Measurements from ENCODE around the gene DOCK3. TPM values are rescaled to one million over a fixed set of nuclear protein-coding genes. Genes with fewer than 3 reads are reported as not detected.
A peak's percentile ranks its signal among the peaks of the same experiment; 100 is the strongest.
"Not testable (repeated sequence)": the region's sequence is repeated elsewhere in the genome, so short reads cannot be mapped to it uniquely, and the experiment has no call there.

The DOCK3 gene
- total RNA-seq, 8 experiments from 2014 or later: 1.0 to 17.3 (median 9.7) TPM

DNA sequence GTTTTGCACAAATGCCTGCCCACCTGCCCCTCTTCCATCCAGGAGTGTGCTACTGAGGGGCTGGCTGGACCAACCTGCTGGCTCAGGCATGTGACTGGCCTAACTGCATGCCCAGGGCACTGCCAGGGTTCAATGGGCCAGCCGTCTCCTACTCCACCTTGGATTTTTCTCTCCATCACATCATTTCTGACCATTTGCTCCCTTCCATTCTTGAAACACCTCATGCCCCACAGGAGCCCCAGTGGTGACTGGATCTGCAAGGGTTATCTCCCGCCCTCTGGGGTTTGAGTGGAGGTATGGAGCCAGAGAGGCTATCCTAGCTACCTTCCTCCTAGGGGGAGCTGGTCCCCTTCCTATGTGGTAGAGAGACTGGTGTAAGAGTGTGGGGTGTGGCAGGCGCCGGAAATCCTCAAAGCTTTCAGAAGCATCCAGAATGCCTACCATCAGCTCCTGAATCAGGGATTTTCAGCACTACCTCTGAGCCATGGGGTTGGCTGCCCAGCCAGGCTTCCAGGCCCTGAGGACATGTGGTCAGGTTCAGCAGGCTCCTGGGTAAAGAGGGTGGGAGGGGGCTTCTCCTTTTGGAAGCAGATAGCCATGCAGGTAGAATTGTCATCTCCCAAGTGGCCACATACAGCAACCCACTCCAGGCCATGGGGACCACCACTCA, 707.5 kb downstream of the DOCK3 start:
- no peak overlapping the region for H3K27ac ChIP-seq
- peaks cover 15 to 20% of the 10 kb centered on the region in 2 donors for H3K4me1 ChIP-seq (replicated peaks in 1 of 2)
- 92 to 100% (median 100%) methylated on average over 1 to 2 of the region's 4 CpGs; no CpG with 5 or more reads in 7 of the 10 experiments for WGBS, 10 experiments
- no peak for ATAC-seq (replicated peaks in 6 of 8)
- in situ Hi-C loops (cut with MboI; ENCODE audit: low pct_unique_long_range_greater_than_20kb in 2 of 9, low sequenced_read_pairs in 9 of 9, unreplicated experiment in 9 of 9): loop anchor here in 3 of 9 experiments (25.0 kb wide), 1 partner anchor 770 kb away; the partner anchor contains the start of genes CISH (in 3 of the 3) and MAPKAPK3 (in 3 of the 3)
- H3K4me3 ChIP-seq: no peak overlapping the region

DNA sequence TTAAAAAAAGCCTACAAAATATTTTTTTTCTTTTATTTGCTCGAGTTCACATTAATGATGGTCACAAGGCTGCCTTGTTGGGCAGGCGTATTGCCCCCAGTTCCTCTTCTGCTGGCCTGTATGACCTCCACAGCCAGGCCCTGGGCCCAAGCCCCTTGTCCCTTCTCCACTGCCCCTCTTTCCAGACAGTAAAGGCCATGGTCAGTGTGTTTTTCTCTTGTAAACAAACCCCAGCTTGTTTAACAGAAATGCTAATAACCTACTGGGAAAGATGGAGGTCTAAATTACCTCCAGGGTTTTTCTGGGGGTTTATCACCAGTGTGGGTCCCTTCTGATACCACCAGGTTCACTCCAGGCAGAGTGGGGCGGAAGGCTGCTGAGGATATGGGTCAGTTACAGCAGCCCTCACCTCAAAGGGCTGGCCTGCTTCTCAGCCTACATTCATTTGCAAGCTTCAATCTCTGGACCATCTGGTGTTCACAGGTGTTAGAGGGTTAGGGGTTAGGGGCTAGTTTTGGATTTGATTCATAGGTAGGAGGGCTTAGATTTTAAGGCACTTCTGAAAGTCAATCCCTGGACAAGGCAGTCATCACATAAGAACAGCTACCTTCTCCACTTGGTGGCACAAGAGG, 708.3 kb downstream of the DOCK3 start:
- Histone ChIP-seq H3K27ac (no peak overlapping the region), H3K4me3 (no peak overlapping the region), H3K4me1 (replicated peaks in 1 of 2) (peaks cover 15 to 20% of the 10 kb centered on the region in 2 donors)
- in situ Hi-C loops (cut with MboI; ENCODE audit: low pct_unique_long_range_greater_than_20kb in 2 of 9, low sequenced_read_pairs in 9 of 9, unreplicated experiment in 9 of 9): loop anchor here in 3 of 9 experiments (25.0 kb wide), 1 partner anchor 771 kb away; the partner anchor contains the start of genes CISH (in 3 of the 3) and MAPKAPK3 (in 3 of the 3)
- 60 to 100% (median 100%) methylated on average over 1 to 2 of the region's 3 CpGs; no CpG with 5 or more reads in 4 of the 10 experiments for WGBS, 10 experiments
- ATAC-seq (replicated peaks in 6 of 8): no peak

DNA sequence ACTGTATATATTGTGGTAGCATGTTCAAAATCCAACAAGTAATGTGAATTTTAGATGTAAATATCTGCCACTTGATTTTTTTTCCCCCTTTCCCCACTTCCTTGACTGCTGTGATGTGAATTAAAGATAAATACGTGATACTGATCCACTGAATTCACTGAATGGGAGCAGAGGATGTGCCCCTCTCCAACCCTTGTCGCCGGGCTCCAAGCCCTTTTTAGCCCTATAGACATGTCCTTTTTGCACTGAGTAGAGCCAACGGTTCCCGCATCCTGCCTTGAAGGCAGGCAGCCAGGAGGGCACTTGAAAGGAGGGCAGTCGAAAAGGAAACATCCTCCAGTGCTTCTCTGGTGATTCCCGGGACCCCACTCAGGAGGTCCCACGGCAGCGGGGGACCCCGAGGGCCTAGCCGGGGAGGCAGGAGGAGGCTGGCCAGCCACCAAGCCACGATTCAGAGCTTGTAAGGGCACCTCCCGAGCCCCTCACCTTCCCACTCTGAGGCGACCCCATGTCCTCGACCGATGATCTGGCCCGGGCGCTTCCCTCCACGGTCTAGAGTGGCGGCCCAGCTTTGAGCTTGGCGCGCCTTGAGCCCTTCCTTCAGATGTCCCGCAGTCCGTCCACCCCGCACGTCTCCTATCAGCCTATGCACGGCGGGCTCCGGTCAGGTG, 709.5 kb downstream of the DOCK3 start:
- in situ Hi-C loops (cut with MboI; ENCODE audit: low pct_unique_long_range_greater_than_20kb in 2 of 9, low sequenced_read_pairs in 9 of 9, unreplicated experiment in 9 of 9): loop anchor here in 3 of 9 experiments (25.0 kb wide), 1 partner anchor 772 kb away; the partner anchor contains the start of genes CISH (in 3 of the 3) and MAPKAPK3 (in 3 of the 3)
- ATAC-seq (replicated peaks in 6 of 8): peak; percentile 21 to 40 (median 31)
- H3K27ac ChIP-seq: peak overlapping the region; percentile 88 to 92
- H3K4me1 ChIP-seq (replicated peaks in 1 of 2): peaks cover 15 to 20% of the 10 kb centered on the region in 2 donors
- WGBS, 10 experiments: 0 to 9% (median 0%) methylated on average over 1 to 23 of the region's 29 CpGs; no CpG with 5 or more reads in 1 of the 10 experiments
- H3K4me3 ChIP-seq: peak overlapping the region; percentile 67 to 87 (median 81)

DNA sequence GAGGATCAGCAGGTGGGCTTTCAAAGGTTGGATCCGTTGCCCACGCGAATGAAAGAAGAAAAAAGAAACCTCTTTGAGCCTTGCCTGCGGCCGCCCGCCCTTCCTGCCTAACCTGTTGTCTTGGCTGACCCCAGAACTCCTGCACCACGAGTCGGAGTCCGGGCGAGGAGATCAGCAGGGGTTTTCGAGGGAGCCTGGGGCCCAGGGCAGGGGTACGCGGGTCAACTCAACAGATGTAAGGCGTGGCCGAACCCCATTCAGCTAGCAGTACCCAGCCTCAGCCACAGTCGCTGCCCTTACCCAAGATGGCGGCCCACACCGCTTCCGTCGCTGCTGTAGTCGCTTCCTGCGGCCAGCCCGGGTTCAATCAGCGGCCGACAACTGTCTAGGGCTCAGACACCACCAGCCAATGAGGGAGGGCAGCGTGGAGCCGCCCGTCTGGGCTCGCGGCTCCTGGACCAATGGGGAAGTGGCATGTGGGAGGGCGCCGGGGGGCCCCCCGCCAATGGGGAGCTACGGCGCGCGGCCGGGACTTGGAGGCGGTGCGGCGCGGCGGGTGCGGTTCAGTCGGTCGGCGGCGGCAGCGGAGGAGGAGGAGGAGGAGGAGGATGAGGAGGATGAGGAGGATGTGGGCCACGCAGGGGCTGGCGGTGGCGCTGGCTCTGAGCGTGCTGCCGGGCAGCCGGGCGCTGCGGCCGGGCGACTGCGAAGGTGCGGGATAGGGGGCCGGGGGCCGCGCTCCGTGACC, 710.2 kb downstream of the DOCK3 start, which contains the start of gene MANF:
Gene MANF, plus strand, starts transcription at position 566 of the 748 bp plus-strand sequence. Its CDS starts 52 bp downstream, at position 618.
- 0 to 20% (median 0%) methylated on average over 1 to 10 of the region's 65 CpGs; no CpG with 5 or more reads in 6 of the 10 experiments for WGBS, 10 experiments
- in situ Hi-C loops (cut with MboI; ENCODE audit: low pct_unique_long_range_greater_than_20kb in 2 of 9, low sequenced_read_pairs in 9 of 9, unreplicated experiment in 9 of 9): loop anchor here in 3 of 9 experiments (25.0 kb wide), 1 partner anchor 773 kb away; the partner anchor contains the start of genes CISH (in 3 of the 3) and MAPKAPK3 (in 3 of the 3)
- Histone ChIP-seq H3K4me1 (replicated peaks in 1 of 2) (peaks cover 15 to 20% of the 10 kb centered on the region in 2 donors), H3K4me3 (peak within 1 kb of the TSS; percentile 67 to 87 (median 81)), H3K27ac (peak within 1 kb of the TSS; percentile 88 to 92)
- ATAC-seq (replicated peaks in 6 of 8): peak; percentile 92 to 97 (median 96)

DNA sequence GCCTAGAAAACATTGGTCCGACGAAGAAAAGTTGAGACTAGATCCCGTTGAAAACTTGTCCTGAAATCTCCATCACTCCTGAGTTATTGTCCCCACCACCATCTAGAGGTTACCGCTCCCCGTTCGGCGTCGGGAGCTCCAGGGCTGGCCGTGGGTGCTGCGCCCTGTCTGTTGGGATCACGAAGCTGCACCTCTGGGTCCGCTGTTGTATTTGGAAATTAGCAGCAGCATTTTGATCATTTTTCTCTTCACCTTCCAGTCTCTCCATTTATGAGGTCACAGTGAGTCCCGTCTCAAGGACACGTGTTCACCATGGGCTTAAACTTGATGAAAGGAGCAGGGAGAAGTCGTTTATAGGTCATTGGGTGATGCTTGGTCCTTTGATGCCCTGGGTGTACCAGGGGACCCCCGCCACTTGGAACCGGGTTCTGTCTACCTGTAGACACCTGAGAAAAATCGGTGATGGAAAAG, 710.9 kb downstream of the DOCK3 start:
- in situ Hi-C loops (cut with MboI; ENCODE audit: low pct_unique_long_range_greater_than_20kb in 2 of 9, low sequenced_read_pairs in 9 of 9, unreplicated experiment in 9 of 9): loop anchor here in 3 of 9 experiments (25.0 kb wide), 1 partner anchor 773 kb away; the partner anchor contains the start of genes CISH (in 3 of the 3) and MAPKAPK3 (in 3 of the 3)
- WGBS, 10 experiments: 0 to 44% (median 15%) methylated on average over 1 to 9 of the region's 18 CpGs; no CpG with 5 or more reads in 2 of the 10 experiments
- peak overlapping the region; percentile 67 to 87 (median 81) for H3K4me3 ChIP-seq
- peak overlapping the region; percentile 46 to 71 for H3K27ac ChIP-seq
- ATAC-seq (replicated peaks in 6 of 8): peak in 1 of 8 experiments; percentile 0
- H3K4me1 ChIP-seq (replicated peaks in 1 of 2): peaks cover 19 to 24% of the 10 kb centered on the region in 2 donors

DNA sequence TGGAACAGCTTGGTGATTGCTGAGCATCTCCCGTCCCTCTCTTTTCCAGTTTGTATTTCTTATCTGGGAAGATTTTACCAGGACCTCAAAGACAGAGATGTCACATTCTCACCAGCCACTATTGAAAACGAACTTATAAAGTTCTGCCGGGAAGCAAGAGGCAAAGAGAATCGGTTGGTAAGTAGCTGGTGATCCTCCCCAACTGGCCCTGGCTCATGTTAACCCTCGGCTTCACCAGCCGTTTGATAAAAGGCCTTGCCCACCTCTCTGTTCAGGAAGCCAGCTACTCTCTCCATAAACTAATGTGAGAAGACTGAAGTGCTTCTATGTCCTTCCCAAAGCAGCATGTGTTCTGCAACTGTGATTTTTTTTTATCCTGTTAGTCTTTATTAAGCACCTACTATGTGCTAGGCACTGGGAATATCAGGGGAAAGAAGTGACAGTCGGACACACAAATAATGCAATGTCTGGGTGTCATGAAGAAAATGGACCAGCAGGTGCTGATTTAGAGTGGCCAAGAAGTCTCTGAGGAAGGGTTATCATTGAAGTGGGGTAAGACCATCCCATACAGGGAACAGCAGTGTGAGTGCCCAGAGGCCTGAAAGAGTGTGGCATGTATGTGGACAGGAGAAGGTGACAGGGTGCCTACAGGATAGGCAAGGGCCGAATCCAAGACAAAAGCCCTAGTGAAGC, 711.6 kb downstream of the DOCK3 start:
- Histone ChIP-seq H3K4me3 (peak overlapping the region; percentile 67 to 87 (median 81)), H3K27ac (no peak overlapping the region), H3K4me1 (replicated peaks in 1 of 2) (peaks cover 20 to 25% of the 10 kb centered on the region in 2 donors)
- WGBS, 10 experiments: 0 to 100% (median 59%) methylated on average over 1 to 8 of the region's 8 CpGs; no CpG with 5 or more reads in 2 of the 10 experiments
- in situ Hi-C loops (cut with MboI; ENCODE audit: low pct_unique_long_range_greater_than_20kb in 2 of 9, low sequenced_read_pairs in 9 of 9, unreplicated experiment in 9 of 9): loop anchor here in 3 of 9 experiments (25.0 kb wide), 1 partner anchor 774 kb away; the partner anchor contains the start of genes CISH (in 3 of the 3) and MAPKAPK3 (in 3 of the 3)
- no peak for ATAC-seq (replicated peaks in 6 of 8)

DNA sequence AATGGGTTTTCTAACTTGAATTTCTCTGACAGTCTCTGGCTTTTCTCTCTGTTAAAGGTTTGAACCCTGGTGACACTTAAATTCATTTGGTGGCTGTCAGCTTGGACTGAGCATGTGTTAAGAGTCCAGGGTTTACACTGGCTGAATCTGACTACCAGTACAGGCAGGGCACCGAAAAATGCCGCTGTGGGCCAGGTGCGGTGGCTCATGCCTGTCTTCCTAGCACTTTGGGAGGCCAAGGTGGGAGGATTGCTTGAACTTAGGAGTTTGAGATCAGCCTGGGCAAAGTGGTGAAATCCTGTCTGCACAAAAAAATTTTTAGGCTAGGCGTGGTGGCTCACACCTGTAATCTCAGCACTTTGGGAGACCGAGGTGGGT, 712.1 kb downstream of the DOCK3 start:
- peaks cover 20 to 25% of the 10 kb centered on the region in 2 donors for H3K4me1 ChIP-seq (replicated peaks in 1 of 2)
- H3K4me3 ChIP-seq: peak overlapping the region in 1 of 5 donors; percentile 67
- no peak for ATAC-seq (replicated peaks in 6 of 8)
- WGBS, 10 experiments: 50 to 100% (median 100%) methylated on average over 1 to 4 of the region's 5 CpGs; no CpG with 5 or more reads in 5 of the 10 experiments
- H3K27ac ChIP-seq: no peak overlapping the region
- in situ Hi-C loops (cut with MboI; ENCODE audit: low pct_unique_long_range_greater_than_20kb in 2 of 9, low sequenced_read_pairs in 9 of 9, unreplicated experiment in 9 of 9): loop anchor here in 3 of 9 experiments (25.0 kb wide), 1 partner anchor 775 kb away; the partner anchor contains the start of genes CISH (in 3 of the 3) and MAPKAPK3 (in 3 of the 3)

DNA sequence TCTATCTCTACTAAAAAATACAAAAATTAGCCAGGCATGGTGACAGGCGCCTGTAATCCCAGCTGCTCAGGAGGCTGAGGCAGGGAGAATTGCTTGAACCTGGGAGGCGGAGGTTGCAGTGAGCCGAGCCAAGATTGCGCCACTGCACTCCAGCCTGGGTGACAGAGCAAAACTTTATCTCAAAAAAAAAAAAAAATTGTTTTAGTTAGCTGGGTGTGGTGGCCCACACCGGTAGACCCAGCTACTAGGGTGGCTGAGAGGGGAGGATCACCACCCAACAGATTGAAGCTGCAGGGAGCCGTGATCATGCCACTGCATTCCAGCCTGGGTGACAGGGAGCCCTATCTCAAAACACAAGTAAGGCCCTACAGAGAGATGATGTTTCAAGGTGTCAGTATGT, 712.6 kb downstream of the DOCK3 start:
- H3K4me3 ChIP-seq; ATAC-seq (replicated peaks in 6 of 8); H3K27ac ChIP-seq: not testable (repeated sequence)
- in situ Hi-C loops (cut with MboI; ENCODE audit: low pct_unique_long_range_greater_than_20kb in 2 of 9, low sequenced_read_pairs in 9 of 9, unreplicated experiment in 9 of 9): loop anchor here in 3 of 9 experiments (25.0 kb wide), 1 partner anchor 775 kb away; the partner anchor contains the start of genes CISH (in 3 of the 3) and MAPKAPK3 (in 3 of the 3)
- WGBS, 10 experiments: 17 to 100% (median 93%) methylated on average over 1 to 5 of the region's 6 CpGs; no CpG with 5 or more reads in 4 of the 10 experiments
- peaks cover 23 to 30% of the 10 kb centered on the region in 2 donors for H3K4me1 ChIP-seq (replicated peaks in 1 of 2)

DNA sequence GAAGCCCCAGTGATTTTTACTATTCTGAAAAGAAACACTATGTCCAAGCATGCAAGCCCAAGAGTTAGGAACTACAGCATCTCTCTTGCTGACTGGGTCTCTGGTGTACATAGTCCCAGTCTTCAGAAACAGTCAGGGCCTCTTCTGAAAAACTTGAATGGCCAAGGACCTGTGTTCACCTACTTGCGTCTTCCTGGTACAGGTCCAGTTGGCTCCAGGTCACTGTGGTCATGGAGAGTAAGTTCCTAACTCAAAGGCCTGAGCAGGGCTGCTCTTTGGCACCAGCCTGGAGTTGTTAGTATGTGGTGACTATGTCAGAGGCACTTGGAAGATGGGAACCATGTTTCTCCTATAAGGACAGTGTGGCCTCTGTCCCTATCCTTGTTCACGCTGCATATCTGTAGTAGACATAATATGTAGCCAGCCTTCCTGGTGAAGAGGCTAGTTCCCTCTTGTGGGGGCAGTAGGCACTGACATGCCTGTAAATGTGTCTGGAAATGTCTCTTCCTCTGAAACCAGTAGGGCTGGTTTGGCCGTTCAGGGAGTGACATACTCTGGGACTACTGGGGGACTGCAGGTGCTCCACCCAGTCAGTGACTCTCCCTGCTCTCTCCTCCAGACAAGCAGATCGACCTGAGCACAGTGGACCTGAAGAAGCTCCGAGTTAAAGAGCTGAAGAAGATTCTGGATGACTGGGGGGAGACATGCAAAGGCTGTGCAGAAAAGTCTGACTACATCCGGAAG, 713.7 kb downstream of the DOCK3 start:
- 52 to 97% (median 82%) methylated on average over 2 to 4 of the region's 6 CpGs; no CpG with 5 or more reads in 1 of the 10 experiments for WGBS, 10 experiments
- Histone ChIP-seq H3K4me3 (no peak overlapping the region), H3K4me1 (replicated peaks in 1 of 2) (peaks cover 29 to 35% of the 10 kb centered on the region in 2 donors), H3K27ac (no peak overlapping the region)
- in situ Hi-C loops (cut with MboI; ENCODE audit: low pct_unique_long_range_greater_than_20kb in 2 of 9, low sequenced_read_pairs in 9 of 9, unreplicated experiment in 9 of 9): loop anchor here in 3 of 9 experiments (25.0 kb wide), 1 partner anchor 776 kb away; the partner anchor contains the start of genes CISH (in 3 of the 3) and MAPKAPK3 (in 3 of the 3)
- ATAC-seq (replicated peaks in 6 of 8): no peak

DNA sequence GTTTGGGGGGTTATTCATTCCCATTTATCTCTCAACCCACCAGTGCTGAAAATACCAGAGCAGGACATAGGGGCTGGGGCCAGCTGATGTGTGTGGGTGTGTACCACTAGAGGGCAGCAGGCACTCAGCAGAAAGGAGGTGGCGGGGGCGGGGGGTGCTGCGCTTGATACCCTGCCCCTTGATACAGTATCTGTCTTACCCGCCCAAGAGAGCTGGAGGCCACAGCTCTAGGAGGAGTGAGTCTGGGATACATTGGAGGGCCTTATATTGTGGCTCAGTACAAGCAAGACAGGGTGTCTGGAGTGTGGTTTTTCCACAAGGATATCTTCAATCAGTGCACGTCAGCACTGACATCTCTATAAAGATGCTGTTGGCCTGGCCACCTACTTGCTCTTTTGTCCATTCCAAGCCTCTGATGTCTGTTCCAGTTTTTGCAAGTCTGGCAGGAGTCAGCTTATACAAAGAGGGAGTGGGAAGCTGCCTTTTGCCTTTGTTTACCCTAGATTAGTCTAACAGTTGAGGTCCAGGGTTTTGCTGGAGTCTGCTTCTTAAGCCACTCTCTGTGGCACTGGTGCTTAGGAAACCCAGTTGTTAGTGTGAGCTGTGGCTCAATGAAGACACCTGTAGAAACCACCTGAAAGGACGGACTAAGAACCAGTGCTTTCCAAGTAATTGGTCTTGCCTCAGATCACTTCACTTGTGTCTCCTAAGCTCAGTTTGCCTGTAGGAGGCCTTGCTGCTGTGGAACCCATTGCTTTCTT, 714.9 kb downstream of the DOCK3 start:
- ATAC-seq (replicated peaks in 6 of 8): peak in 1 of 8 experiments; percentile 3
- Histone ChIP-seq H3K4me1 (replicated peaks in 1 of 2) (peaks cover 35 to 43% of the 10 kb centered on the region in 2 donors), H3K27ac (no peak overlapping the region), H3K4me3 (no peak overlapping the region)
- 86 to 100% (median 92%) methylated on average over 2 to 3 of the region's 6 CpGs; no CpG with 5 or more reads in 7 of the 10 experiments for WGBS, 10 experiments
- in situ Hi-C loops (cut with MboI; ENCODE audit: low pct_unique_long_range_greater_than_20kb in 2 of 9, low sequenced_read_pairs in 9 of 9, unreplicated experiment in 9 of 9): loop anchor here in 3 of 9 experiments (25.0 kb wide), 1 partner anchor 777 kb away; the partner anchor contains the start of genes CISH (in 3 of the 3) and MAPKAPK3 (in 3 of the 3)
